ENCODE results near the gene SCGB1C1.
A peak's percentile ranks its signal among the peaks of the same experiment; 100 is the strongest.
"Not testable (repeated sequence)": the region's sequence is repeated elsewhere in the genome, so short reads cannot be mapped to it uniquely, and the experiment has no call there.

Gene SCGB1C1

DNA sequence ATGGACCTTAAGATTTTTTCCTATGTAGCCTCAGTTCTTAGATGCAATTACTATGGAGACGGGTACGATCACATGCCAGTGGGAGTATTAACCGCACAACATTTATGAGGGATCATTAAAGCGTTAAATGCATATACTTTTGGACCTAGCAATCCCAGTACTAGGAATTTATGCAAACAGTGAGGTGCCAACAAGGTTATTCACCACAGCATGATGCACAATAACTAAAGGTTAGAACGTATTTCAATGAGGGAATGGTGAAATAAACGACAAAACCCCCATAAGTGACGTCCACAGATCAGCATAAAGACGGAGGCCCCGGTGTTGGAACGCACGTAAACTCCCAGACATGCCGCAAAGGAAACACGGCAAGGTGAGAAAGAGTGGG, 42.7 kb downstream of the SCGB1C1 start:
- H3K79me2 ChIP-seq (ENCODE audit: insufficient read depth, low read length), result peaks cover 32% of the 10 kb centered on the region
- no peaks in the 10 kb centered on the region for H3F3A ChIP-seq (ENCODE audit: insufficient read depth, low read length)
- H3K27me3 ChIP-seq (ENCODE audit: insufficient read depth, low read length), result no peaks in the 10 kb centered on the region
- peaks cover 23% of the 10 kb centered on the region for H3K36me3 ChIP-seq (ENCODE audit: insufficient read depth, low read length)
- H3K9ac ChIP-seq (ENCODE audit: low read length), result peak overlapping the region; percentile 77
- TF ChIP-seq, protein P1, sequence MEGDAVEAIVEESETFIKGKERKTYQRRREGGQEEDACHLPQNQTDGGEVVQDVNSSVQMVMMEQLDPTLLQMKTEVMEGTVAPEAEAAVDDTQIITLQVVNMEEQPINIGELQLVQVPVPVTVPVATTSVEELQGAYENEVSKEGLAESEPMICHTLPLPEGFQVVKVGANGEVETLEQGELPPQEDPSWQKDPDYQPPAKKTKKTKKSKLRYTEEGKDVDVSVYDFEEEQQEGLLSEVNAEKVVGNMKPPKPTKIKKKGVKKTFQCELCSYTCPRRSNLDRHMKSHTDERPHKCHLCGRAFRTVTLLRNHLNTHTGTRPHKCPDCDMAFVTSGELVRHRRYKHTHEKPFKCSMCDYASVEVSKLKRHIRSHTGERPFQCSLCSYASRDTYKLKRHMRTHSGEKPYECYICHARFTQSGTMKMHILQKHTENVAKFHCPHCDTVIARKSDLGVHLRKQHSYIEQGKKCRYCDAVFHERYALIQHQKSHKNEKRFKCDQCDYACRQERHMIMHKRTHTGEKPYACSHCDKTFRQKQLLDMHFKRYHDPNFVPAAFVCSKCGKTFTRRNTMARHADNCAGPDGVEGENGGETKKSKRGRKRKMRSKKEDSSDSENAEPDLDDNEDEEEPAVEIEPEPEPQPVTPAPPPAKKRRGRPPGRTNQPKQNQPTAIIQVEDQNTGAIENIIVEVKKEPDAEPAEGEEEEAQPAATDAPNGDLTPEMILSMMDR (IDR thresholded peaks at IDR 0.05; ENCODE audit: low read length), result no peak
- H3K27ac ChIP-seq (ENCODE audit: low read depth, low read length, poor library complexity, severe bottlenecking), result peak overlapping the region; percentile 25
- no peaks in the 10 kb centered on the region for H4K20me1 ChIP-seq (ENCODE audit: insufficient read depth, low read length)
- H2AFZ ChIP-seq (ENCODE audit: low read length), result no peak overlapping the region
- H3K4me3 ChIP-seq (ENCODE audit: low read depth, low read length, poor library complexity, severe bottlenecking), result peak overlapping the region; percentile 78
- H3K4me1 ChIP-seq (ENCODE audit: insufficient read depth, low read length, severe bottlenecking), result peaks cover 23% of the 10 kb centered on the region
- no peaks in the 10 kb centered on the region for H3K9me3 ChIP-seq (ENCODE audit: low read length)
- H3K9me2 ChIP-seq (ENCODE audit: low read depth, low read length), result no peaks in the 10 kb centered on the region
- H3K4me2 ChIP-seq (ENCODE audit: low read length), result peak overlapping the region; percentile 90

DNA sequence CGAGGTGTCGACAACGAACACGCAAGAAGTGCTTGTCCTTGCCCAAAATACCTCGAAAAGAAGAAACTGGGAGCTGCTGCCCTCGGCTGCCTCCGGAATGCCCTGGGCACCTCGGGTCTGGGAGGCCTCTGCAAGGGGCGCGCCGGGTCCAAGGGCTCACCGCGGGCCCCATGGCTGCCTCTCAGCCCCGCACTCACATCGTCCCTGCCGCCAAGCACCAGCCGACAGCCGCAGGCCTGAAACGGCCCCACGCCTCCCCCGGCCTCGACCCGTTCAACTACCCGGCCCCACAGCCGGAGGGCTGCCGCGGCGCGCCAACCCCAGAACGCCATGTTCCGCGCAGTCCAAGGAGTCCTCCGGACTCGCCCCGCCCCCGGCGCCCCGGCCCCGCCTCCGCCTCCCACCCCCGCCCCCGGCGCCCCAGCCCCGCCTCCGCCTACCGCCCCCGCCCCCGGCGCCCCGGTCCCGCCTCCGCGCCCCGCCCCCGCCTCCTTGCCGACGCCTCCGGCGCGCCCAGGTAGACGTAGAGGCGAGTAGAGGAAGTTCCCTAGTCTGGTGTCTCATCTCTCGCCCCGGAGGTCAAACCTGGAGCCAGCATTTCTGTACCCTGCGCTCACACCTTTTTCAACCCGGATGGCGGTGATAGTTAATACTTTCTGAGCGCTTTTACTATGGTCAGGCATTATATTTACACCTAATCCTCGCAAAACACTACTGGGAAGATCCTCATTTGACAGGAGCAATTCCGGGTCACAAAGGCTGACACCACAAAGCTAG, 43.3 kb downstream of the SCGB1C1 start, which contains the start of gene SIRT3:
Gene SIRT3 (minus strand): TSS at position 346 of the 777 bp plus-strand sequence. CDS start 14 bp downstream, at position 332.
- Histone ChIP-seq H3K9me3 (ENCODE audit: low read length) (no peaks in the 10 kb centered on the region), H3K9ac (ENCODE audit: low read length) (peak within 1 kb of the TSS; percentile 100), H3K9me2 (ENCODE audit: low read depth, low read length) (no peaks in the 10 kb centered on the region), H4K20me1 (ENCODE audit: insufficient read depth, low read length) (no peaks in the 10 kb centered on the region), H3K4me1 (ENCODE audit: insufficient read depth, low read length, severe bottlenecking) (peaks cover 23% of the 10 kb centered on the region), H3K79me2 (ENCODE audit: insufficient read depth, low read length) (peaks cover 32% of the 10 kb centered on the region), H2AFZ (ENCODE audit: low read length) (no peak within 1 kb of the TSS), H3K4me2 (ENCODE audit: low read length) (peak within 1 kb of the TSS; percentile 90), H3K36me3 (ENCODE audit: insufficient read depth, low read length) (peaks cover 26% of the 10 kb centered on the region), H3K4me3 (ENCODE audit: low read depth, low read length, poor library complexity, severe bottlenecking) (peak within 1 kb of the TSS; percentile 100), H3K27ac (ENCODE audit: low read depth, low read length, poor library complexity, severe bottlenecking) (peak within 1 kb of the TSS; percentile 91), H3K27me3 (ENCODE audit: insufficient read depth, low read length) (no peaks in the 10 kb centered on the region), H3F3A (ENCODE audit: insufficient read depth, low read length) (no peaks in the 10 kb centered on the region)
- TF ChIP-seq, protein P1 (IDR thresholded peaks at IDR 0.05; ENCODE audit: low read length), result no peak
- no peak for TF ChIP-seq EZH2 (IDR thresholded peaks at IDR 0.05; ENCODE audit: borderline replicate concordance, low read length)

DNA sequence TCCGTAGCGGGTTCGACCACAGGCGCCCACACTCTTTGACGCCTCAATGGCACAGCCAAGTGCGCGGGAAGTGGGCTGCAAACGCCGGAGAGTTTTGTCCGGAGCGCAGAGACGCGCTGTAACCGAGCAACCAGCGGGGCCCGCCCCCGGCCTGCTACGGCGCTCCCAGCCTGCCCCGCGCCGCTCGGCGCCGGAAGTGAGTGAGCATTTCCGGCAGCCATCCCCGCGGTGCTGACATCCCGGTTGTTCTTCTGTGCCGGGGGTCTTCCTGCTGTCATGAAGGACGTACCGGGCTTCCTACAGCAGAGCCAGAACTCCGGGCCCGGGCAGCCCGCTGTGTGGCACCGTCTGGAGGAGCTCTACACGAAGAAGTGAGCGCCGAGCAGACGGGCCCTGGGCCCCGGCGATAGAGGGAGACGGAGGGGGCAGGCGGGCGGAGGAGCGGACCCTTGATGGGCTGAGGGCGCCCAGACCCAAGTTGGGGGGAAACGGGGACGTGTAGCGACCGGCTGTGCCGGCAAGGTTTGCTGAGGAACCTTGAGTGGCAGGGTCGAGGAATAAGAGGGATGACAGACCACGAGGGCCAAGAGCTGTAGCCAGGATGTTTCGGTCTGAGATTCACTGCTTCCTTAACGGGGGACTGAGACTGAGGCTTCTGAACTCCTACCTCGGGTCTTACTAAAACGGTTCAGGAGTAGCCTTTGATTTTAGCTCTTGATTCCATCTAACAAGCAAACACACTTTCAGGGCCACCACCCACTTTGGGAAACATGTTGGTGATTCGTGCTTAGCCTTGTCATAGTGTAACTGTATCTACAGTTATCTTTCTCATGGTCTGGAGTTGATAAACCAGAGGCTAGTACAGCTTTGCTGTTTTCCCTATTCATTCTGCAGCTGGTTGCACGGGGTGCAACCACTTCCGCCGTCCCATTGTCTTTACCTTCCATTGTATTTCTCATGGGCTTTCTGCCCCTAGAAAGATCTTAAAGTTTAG, 44.2 kb downstream of the SCGB1C1 start, which contains the start of gene PSMD13:
Gene PSMD13 (plus strand): TSS at position 203 of the 994 bp plus-strand sequence. CDS start 74 bp downstream, at position 277.
- Histone ChIP-seq H3K4me3 (ENCODE audit: low read depth, low read length, poor library complexity, severe bottlenecking) (peak within 1 kb of the TSS; percentile 100), H3F3A (ENCODE audit: insufficient read depth, low read length) (no peaks in the 10 kb centered on the region), H3K79me2 (ENCODE audit: insufficient read depth, low read length) (peaks cover 32% of the 10 kb centered on the region), H3K9me2 (ENCODE audit: low read depth, low read length) (no peaks in the 10 kb centered on the region), H4K20me1 (ENCODE audit: insufficient read depth, low read length) (no peaks in the 10 kb centered on the region), H3K9ac (ENCODE audit: low read length) (peak within 1 kb of the TSS; percentile 100), H3K9me3 (ENCODE audit: low read length) (no peaks in the 10 kb centered on the region), H3K4me1 (ENCODE audit: insufficient read depth, low read length, severe bottlenecking) (peaks cover 23% of the 10 kb centered on the region), H3K4me2 (ENCODE audit: low read length) (peak within 1 kb of the TSS; percentile 90), H2AFZ (ENCODE audit: low read length) (no peak within 1 kb of the TSS), H3K36me3 (ENCODE audit: insufficient read depth, low read length) (peaks cover 35% of the 10 kb centered on the region), H3K27me3 (ENCODE audit: insufficient read depth, low read length) (no peaks in the 10 kb centered on the region), H3K27ac (ENCODE audit: low read depth, low read length, poor library complexity, severe bottlenecking) (peak within 1 kb of the TSS; percentile 91)
- no peak for TF ChIP-seq EZH2 (IDR thresholded peaks at IDR 0.05; ENCODE audit: borderline replicate concordance, low read length)
- TF ChIP-seq, protein P1 (IDR thresholded peaks at IDR 0.05; ENCODE audit: low read length), result no peak

DNA sequence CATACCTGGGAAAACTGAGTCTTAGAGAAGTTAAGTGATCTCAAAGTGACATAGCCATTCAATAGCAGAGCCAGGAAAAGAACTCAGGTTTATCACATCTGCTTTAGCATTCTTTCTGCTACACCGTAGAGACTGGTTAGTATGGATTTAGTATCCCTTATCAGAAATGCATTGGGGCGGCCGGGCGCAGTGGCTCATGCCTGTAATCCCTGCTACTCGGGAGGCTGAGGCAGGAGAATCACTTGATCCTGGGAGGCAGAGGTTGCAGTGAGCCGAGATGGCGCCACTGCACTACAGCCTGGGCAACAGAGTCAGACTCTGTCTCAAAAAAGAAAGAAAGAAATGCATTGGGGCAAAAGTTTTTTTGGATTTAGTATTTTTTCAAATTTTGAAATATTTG, 45.5 kb downstream of the SCGB1C1 start:
- peak overlapping the region; percentile 100; the same call in 1 of the 2 replicates for H3K9ac ChIP-seq (ENCODE audit: low read length)

More for the DNA sequence above, 45.5 kb downstream of the SCGB1C1 start:
- not testable (repeated sequence) for H3F3A ChIP-seq (ENCODE audit: insufficient read depth, low read length); H3K27ac ChIP-seq (ENCODE audit: low read depth, low read length, poor library complexity, severe bottlenecking); H4K20me1 ChIP-seq (ENCODE audit: insufficient read depth, low read length); H3K9me2 ChIP-seq (ENCODE audit: low read depth, low read length); H3K27me3 ChIP-seq (ENCODE audit: insufficient read depth, low read length); H2AFZ ChIP-seq (ENCODE audit: low read length); H3K9me3 ChIP-seq (ENCODE audit: low read length)
- Histone ChIP-seq H3K4me3 (ENCODE audit: low read depth, low read length, poor library complexity, severe bottlenecking) (peak overlapping the region; percentile 100), H3K36me3 (ENCODE audit: insufficient read depth, low read length) (peaks cover 48% of the 10 kb centered on the region), H3K4me2 (ENCODE audit: low read length) (peak overlapping the region; percentile 89), H3K4me1 (ENCODE audit: insufficient read depth, low read length, severe bottlenecking) (peaks cover 23% of the 10 kb centered on the region), H3K79me2 (ENCODE audit: insufficient read depth, low read length) (peaks cover 32% of the 10 kb centered on the region)

Data from OCI-LY1 (cell line).